PFSK-1 (cell line): ENCODE results near the gene GGT6.

Experiments used
- FOXP2 ChIP-seq: optimal IDR thresholded peaks from 2 replicates; pipeline ENCODE3; 2011; ENCODE audit warnings: borderline replicate concordance, control low read depth, inconsistent platforms; ENCODE audit not compliant: insufficient read depth; ENCODE audit errors: extremely low read length, extremely low read depth
- POLR2AphosphoS5 ChIP-seq: IDR thresholded peaks from 2 replicates; pipeline ENCODE4 v1.6.1; 2012; ENCODE audit warnings: low read depth, mild to moderate bottlenecking, control low read depth, low read length, moderate library complexity
- TAF1 ChIP-seq: IDR thresholded peaks from 2 replicates; pipeline ENCODE4 v1.6.1; 2012; ENCODE audit warnings: low read length, control low read depth, borderline replicate concordance; ENCODE audit not compliant: insufficient read depth

GRCh38 chr17:4519361-4519788, 41.0 kb downstream of the GGT6 start:
- no peak for TF ChIP-seq TAF1
- no peak for TF ChIP-seq POLR2AphosphoS5
- TF ChIP-seq FOXP2, result no peak
